Endothelial cell of umbilical vein (primary cell): ENCODE data around the gene OR14I1. TPM values are rescaled to one million over a fixed set of nuclear protein-coding genes. Genes with fewer than 3 reads are reported as not detected.

ENCODE experiments used
- BruUV-seq: library from RNA; stranded (reverse); fragments of 400-500 nt; replicated peaks from 2 replicates; lab custom pipeline; 2021; lab: Mats Ljungman, UMichigan
- CTCF ChIA-PET: fragments of 300-600, 350-600 bp; sonication (Branson Sonifier 250); formaldehyde crosslinking; loops from one replicate; lab custom pipeline; 2021; ENCODE audit warnings: antibody characterized with exemption, inconsistent platforms; lab: Charles Lee
- POLR2A ChIA-PET: fragments of 300-600, 350-600 bp; sonication (Branson Sonifier 250); formaldehyde crosslinking; loops from one replicate; lab custom pipeline; 2021; ENCODE audit warnings: antibody characterized with exemption, inconsistent platforms; lab: Charles Lee
- DNase-seq: peaks from one replicate; pipeline ENCODE4 v3.0.0-alpha.2; 2011; ENCODE audit warnings: low read depth, low spot score
- FAIRE-seq: peaks from 2 replicates; lab custom pipeline; 2011; peaks lifted over from hg19 to GRCh38; lab: Jason Lieb, UNC
- H2AFZ ChIP-seq: 2 replicates; pipeline ENCODE4 v1.6.0; 2012; ENCODE audit warnings: low read depth, low read length, control low read depth, inconsistent platforms
- H3K27ac ChIP-seq: 2 replicates; pipeline ENCODE4 v1.5.1; 2011; ENCODE audit warnings: low read depth, mild to moderate bottlenecking, control low read depth, low read length, moderate library complexity; ENCODE audit not compliant: insufficient read depth
- H3K27me3 ChIP-seq, 2 experiments: 2 replicates each; pipeline versions ENCODE4 v1.6.0 to v1.6.1; 2011; ENCODE audit warnings: low read length in 2 of 2, mixed read lengths in 1 of 2; ENCODE audit not compliant: control insufficient read depth in 2 of 2, insufficient read depth in 2 of 2
- H3K36me3 ChIP-seq, 2 experiments: 2 replicates in 1 of 2; 3 replicates in 1 of 2; pipeline ENCODE4 v1.5.1; 2011; ENCODE audit warnings: low read length in 2 of 2, mild to moderate bottlenecking in 1 of 2, moderate library complexity in 1 of 2; ENCODE audit not compliant: control insufficient read depth in 2 of 2, insufficient read depth in 2 of 2; ENCODE audit errors: extremely low read depth in 1 of 2
- H3K4me1 ChIP-seq: 3 replicates; pipeline ENCODE4 v1.5.1; 2011; ENCODE audit warnings: mild to moderate bottlenecking, low read length; ENCODE audit not compliant: control insufficient read depth, insufficient read depth; ENCODE audit errors: extremely low read depth
- H3K4me2 ChIP-seq: 2 replicates; pipeline ENCODE4 v1.6.1; 2011; ENCODE audit warnings: low read length, control low read depth, mixed read lengths; ENCODE audit not compliant: insufficient read depth
- H3K4me3 ChIP-seq, 3 experiments: fragments of 200-600 bp in 1 of 3; sonication (generic), shearing (Covaris generic) in 1 of 3; replicated peaks in 1 of 3; 2 replicates each; pipeline ENCODE4 v1.5.1; 2011 to 2016; ENCODE audit warnings: control low read depth in 3 of 3, low read length in 3 of 3, mild to moderate bottlenecking in 2 of 3, inconsistent platforms in 1 of 3, low read depth in 1 of 3, moderate library complexity in 1 of 3; ENCODE audit not compliant: insufficient read depth in 1 of 3
- H3K79me2 ChIP-seq: 2 replicates; pipeline ENCODE4 v1.6.0; 2012; ENCODE audit warnings: low read length, inconsistent platforms; ENCODE audit not compliant: control insufficient read depth, insufficient read depth
- H3K9ac ChIP-seq: replicated peaks from 2 replicates; pipeline ENCODE3; 2011; ENCODE audit warnings: low read length, control low read depth; ENCODE audit not compliant: insufficient read depth; ENCODE audit errors: extremely low read depth
- H3K9me1 ChIP-seq: replicated peaks from 3 replicates; pipeline ENCODE4 v1.6.0; 2011; ENCODE audit warnings: mild to moderate bottlenecking, low read length; ENCODE audit not compliant: control insufficient read depth, insufficient read depth; ENCODE audit errors: extremely low read depth
- H3K9me3 ChIP-seq: replicated peaks from 2 replicates; pipeline ENCODE4 v1.5.1; 2012; ENCODE audit warnings: low read length, inconsistent platforms; ENCODE audit not compliant: control insufficient read depth, insufficient read depth
- H4K20me1 ChIP-seq: replicated peaks from 2 replicates; pipeline ENCODE3; 2011; ENCODE audit warnings: mild to moderate bottlenecking, low read length; ENCODE audit not compliant: control insufficient read depth, insufficient read depth; ENCODE audit errors: extremely low read depth
- EZH2 ChIP-seq: IDR thresholded peaks from 2 replicates; pipeline ENCODE4 v1.6.1; 2012; ENCODE audit warnings: borderline replicate concordance, low read depth, mild to moderate bottlenecking, moderate library complexity, low read length, inconsistent platforms; ENCODE audit not compliant: severe bottlenecking
- FOS ChIP-seq: IDR thresholded peaks from 2 replicates; pipeline ENCODE4 v1.6.1; 2011; ENCODE audit warnings: mild to moderate bottlenecking, low read length, moderate library complexity, borderline replicate concordance; ENCODE audit not compliant: insufficient read depth
- GATA2 ChIP-seq: IDR thresholded peaks from 2 replicates; pipeline ENCODE4 v1.7.0; 2011; ENCODE audit warnings: low read depth, mild to moderate bottlenecking, moderate library complexity, mixed read lengths, low read length; ENCODE audit not compliant: insufficient read length, insufficient read depth
- JUN ChIP-seq: IDR thresholded peaks from 2 replicates; pipeline ENCODE4 v1.6.1; 2011; ENCODE audit warnings: borderline replicate concordance, low read depth; ENCODE audit not compliant: insufficient read length, insufficient read depth
- MYC ChIP-seq: IDR thresholded peaks from one replicate; pipeline ENCODE4 v1.6.1; 2011; ENCODE audit warnings: mild to moderate bottlenecking, low read depth, low read length
- POLR2A ChIP-seq: IDR thresholded peaks from 2 replicates; pipeline ENCODE4 v1.6.1; 2012; ENCODE audit warnings: low read depth, mild to moderate bottlenecking, control low read depth, low read length
- POLR2AphosphoS5 ChIP-seq: IDR thresholded peaks from 2 replicates; pipeline ENCODE4 v1.6.1; 2012; ENCODE audit warnings: low read depth, mild to moderate bottlenecking, control low read depth, low read length, moderate library complexity; ENCODE audit not compliant: insufficient read depth
- dilution Hi-C: fragments of 300-500 bp; cut with MboI; formaldehyde crosslinking; loops from one replicate; pipeline ENCODE4 v1.15.0; 2019; ENCODE audit warnings: low sequenced_read_pairs; ENCODE audit not compliant: extremely low pct_ligation_motif_present
- intact Hi-C: fragments of 100-400 bp; cut with micrococcal nuclease; formaldehyde crosslinking; loops from one replicate; pipeline ENCODE4 v1.10.0; 2022
- polyA plus RNA-seq, 4 experiments: library from polyadenylated mRNA; depleted of rRNA in 3 of 4; stranded (reverse) in 3 of 4; unstranded in 1 of 4; fragments of >200 nt; gene quantifications; 2 replicates each; pipeline versions ENCODE4 v1.2.1 to v1.2.3, GENCODE V29; 2011 to 2012; ENCODE audit warnings: missing spikeins in 1 of 4
- total RNA-seq: library from RNA; stranded (reverse); gene quantifications from 2 replicates; pipeline ENCODE4 v1.2.3, GENCODE V29; 2021
- TF ChIP-seq, protein P1 (sequence below): IDR thresholded peaks from 2 replicates; pipeline ENCODE4 v1.6.1; 2011; ENCODE audit not compliant: insufficient read depth, insufficient read length
- TF ChIP-seq, protein P2 (sequence below), 2 donors: IDR thresholded peaks; 1 replicate in 1 of 2; 2 replicates in 1 of 2; pipeline ENCODE4 v1.5.1; 2011; ENCODE audit warnings: low read length in 2 of 2, mild to moderate bottlenecking in 2 of 2, moderate library complexity in 2 of 2, control low read depth in 1 of 2, inconsistent platforms in 1 of 2, low read depth in 1 of 2; ENCODE audit not compliant: insufficient read depth in 1 of 2; ENCODE audit errors: extremely low read depth in 1 of 2

OR14I1 gene
- total and polyA plus RNA-seq, 2 donors (not counting 3 experiments of a cell fraction or from before 2014, with no cell fraction given): not detected

DNA sequence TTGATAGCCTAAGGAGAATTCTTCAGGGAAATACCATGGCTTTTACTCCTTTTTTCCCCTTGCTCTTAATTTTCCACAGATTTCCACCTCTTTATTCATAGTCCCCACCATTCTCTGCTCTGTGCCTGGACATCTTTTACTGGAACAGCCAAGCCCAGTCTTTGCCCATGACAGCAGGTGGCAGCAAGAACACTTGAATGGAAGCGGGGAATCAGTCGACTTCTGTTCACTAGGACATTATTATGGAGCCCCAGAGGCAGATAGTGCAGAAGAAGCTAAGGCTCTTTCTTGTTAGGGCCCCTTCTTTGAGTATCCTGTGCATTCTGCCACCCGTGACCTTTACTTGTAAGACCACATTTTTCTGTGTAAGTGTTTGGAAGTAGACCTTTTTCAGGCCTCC, 6.3 kb downstream of the OR14I1 start:
- dilution Hi-C loops: no loop called here
- H3K4me1 ChIP-seq: no peaks in the 10 kb centered on the region
- no peaks in the 10 kb centered on the region for H3K79me2 ChIP-seq
- H3K27ac ChIP-seq: no peak overlapping the region
- FAIRE-seq (no peak), DNase-seq (no peak)
- POLR2A ChIA-PET: no interaction called here
- intact Hi-C loops: no loop called here
- no peak overlapping the region for H2AFZ ChIP-seq
- no peak overlapping the region for H3K4me3 ChIP-seq
- H4K20me1 ChIP-seq: no peaks in the 10 kb centered on the region
- CTCF ChIA-PET: no interaction called here
- H3K9ac ChIP-seq: no peak overlapping the region
- no peaks in the 10 kb centered on the region for H3K27me3 ChIP-seq
- H3K4me2 ChIP-seq: no peak overlapping the region
- peaks cover 6% of the 10 kb centered on the region for H3K9me3 ChIP-seq
- H3K36me3 ChIP-seq: no peaks in the 10 kb centered on the region
- no peaks in the 10 kb centered on the region for H3K9me1 ChIP-seq
- BruUV-seq: no TSS peak
- TF ChIP-seq JUN (no peak), EZH2 (no peak), GATA2 (no peak), FOS (no peak), POLR2AphosphoS5 (no peak), MYC (no peak), POLR2A (no peak)
- TF ChIP-seq, protein P1, sequence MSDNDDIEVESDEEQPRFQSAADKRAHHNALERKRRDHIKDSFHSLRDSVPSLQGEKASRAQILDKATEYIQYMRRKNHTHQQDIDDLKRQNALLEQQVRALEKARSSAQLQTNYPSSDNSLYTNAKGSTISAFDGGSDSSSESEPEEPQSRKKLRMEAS: no peak
- TF ChIP-seq, protein P2, sequence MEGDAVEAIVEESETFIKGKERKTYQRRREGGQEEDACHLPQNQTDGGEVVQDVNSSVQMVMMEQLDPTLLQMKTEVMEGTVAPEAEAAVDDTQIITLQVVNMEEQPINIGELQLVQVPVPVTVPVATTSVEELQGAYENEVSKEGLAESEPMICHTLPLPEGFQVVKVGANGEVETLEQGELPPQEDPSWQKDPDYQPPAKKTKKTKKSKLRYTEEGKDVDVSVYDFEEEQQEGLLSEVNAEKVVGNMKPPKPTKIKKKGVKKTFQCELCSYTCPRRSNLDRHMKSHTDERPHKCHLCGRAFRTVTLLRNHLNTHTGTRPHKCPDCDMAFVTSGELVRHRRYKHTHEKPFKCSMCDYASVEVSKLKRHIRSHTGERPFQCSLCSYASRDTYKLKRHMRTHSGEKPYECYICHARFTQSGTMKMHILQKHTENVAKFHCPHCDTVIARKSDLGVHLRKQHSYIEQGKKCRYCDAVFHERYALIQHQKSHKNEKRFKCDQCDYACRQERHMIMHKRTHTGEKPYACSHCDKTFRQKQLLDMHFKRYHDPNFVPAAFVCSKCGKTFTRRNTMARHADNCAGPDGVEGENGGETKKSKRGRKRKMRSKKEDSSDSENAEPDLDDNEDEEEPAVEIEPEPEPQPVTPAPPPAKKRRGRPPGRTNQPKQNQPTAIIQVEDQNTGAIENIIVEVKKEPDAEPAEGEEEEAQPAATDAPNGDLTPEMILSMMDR (IDR thresholded peaks at IDR 0.05; ENCODE audit: extremely low read depth in 1 of 2, insufficient read depth in 1 of 2, low read depth in 1 of 2, low read length in 2 of 2): no peak
